VCaP (cell line): ENCODE results near the gene FGFRL1.
"Not testable (repeated sequence)": the region's sequence is repeated elsewhere in the genome, so short reads cannot be mapped to it uniquely, and the experiment has no call there.

Experiments
- H3K27ac ChIP-seq: fragments of 450-650 bp; 2 replicates; pipeline ENCODE4 v1.5.1; 2017
- TF ChIP-seq, protein P1 (sequence below): fragments of 450-650 bp; conservative IDR thresholded peaks from 2 replicates; pipeline ENCODE4 v1.5.1; 2017; ENCODE audit warnings: mild to moderate bottlenecking, moderate library complexity

The FGFRL1 gene

DNA sequence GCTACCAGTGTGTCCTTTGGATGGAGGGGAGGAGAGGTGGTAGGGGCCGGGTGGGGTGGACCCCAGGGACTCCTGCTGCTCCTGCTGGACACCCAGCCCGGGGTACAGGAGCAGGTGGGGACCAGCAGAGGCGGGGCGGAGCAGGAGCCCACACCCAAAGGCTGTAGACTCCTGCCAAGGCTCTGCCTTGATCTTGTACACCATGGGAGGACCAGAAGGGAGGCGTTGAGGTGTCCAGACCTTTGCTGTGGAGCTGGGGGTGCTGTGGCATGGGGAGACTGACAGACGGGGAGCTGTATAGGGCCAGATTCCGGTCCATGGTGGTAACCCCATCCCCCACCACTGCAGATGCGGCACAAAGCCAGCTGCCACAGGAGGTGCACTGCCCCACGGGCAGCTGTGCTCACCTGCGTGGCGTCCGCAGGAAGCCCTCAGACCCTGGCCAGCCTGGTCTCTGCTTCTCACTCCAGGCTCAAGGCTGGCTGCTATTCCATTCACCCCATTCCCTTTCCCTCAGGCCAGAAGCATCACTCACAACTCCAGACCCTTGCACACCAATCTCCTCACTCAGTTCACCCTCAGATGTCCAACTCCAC, 13.2 kb upstream of the FGFRL1 start:
- TF ChIP-seq, protein P1, sequence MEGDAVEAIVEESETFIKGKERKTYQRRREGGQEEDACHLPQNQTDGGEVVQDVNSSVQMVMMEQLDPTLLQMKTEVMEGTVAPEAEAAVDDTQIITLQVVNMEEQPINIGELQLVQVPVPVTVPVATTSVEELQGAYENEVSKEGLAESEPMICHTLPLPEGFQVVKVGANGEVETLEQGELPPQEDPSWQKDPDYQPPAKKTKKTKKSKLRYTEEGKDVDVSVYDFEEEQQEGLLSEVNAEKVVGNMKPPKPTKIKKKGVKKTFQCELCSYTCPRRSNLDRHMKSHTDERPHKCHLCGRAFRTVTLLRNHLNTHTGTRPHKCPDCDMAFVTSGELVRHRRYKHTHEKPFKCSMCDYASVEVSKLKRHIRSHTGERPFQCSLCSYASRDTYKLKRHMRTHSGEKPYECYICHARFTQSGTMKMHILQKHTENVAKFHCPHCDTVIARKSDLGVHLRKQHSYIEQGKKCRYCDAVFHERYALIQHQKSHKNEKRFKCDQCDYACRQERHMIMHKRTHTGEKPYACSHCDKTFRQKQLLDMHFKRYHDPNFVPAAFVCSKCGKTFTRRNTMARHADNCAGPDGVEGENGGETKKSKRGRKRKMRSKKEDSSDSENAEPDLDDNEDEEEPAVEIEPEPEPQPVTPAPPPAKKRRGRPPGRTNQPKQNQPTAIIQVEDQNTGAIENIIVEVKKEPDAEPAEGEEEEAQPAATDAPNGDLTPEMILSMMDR, result no peak
- peak overlapping the region; percentile 58; the same call in 1 of the 2 replicates for H3K27ac ChIP-seq

DNA sequence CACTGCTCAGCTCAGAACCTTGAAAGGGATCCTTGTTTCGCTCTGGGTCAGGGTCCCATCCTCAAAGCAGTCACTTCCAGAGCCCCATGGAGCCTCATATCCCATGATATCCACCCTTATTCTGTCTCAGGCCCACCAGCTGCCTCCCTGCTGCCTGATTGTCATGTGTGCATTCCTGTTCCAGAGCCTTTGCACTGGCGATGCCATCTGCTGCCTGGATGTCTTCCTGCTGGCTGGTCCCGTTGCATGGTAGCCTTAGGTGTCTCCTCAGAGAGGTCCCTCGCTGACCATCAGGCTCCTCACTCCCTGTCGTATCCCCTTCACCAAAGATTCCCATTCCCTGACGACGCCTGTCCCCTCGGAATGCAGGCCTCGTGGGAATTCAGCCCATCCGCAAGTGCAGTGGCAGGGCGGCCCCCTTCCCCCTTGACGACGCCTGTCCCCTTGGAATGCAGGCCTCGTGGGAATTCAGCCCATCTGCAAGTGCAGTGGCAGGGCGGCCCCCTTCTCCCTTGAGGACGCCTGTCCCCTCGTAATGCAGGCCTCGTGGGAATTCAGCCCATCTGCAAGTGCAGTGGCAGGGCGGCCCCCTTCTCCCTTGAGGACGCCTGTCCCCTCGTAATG, 12.1 kb upstream of the FGFRL1 start:
- H3K27ac ChIP-seq, result not testable (repeated sequence)

DNA sequence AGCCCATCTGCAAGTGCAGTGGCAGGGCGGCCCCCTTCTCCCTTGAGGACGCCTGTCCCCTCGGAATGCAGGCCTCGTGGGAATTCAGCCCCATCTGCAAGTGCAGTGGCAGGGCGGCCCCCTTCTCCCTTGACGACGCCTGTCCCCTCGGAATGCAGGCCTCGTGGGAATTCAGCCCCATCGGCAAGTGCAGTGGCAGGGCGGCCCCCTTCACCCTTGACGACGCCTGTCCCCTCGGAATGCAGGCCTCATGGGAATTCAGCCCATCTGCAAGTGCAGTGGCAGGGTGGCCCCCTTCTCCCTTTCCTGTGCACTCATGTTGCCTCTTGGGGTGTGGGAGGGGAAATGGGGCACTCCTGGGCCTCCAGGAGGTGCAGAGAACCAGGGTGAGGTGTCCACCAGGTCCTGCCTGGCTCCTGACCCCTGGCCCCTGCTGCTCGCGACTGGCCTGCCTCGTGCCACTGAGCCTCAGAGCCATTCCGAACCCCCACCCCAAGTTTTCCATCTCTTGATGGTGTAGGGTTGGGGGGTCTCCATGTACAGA, 11.5 kb upstream of the FGFRL1 start:
- no peak overlapping the region for H3K27ac ChIP-seq
- TF ChIP-seq, protein P1, result no peak

DNA sequence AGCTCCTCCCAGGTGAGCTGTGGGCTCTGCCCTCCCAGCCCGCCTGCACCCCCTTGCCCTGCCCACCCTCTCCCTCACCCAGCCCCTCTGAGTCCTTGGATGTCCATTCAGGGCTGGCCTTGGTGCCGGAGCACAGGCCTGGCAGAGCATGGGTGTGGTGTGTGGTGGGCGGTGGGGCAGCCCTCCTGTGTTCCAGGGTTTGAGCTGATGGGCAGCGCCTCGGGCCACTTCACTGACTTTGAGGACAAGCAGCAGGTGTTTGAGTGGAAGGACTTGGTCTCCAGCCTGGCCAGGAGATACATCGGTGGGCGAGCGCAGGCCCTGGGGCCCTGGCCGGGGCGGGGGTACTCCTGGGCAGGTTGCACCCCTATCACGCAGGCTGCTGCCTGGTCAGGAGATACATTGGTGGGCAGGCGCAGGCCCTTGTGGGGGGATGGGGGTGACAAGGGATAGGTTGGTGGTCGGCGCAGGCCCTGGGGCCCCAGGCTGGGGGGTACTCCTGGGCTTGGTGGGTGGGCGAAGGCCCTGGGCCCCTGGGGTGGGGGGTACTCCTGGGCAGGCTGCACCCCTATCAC, 10.7 kb upstream of the FGFRL1 start:
- TF ChIP-seq, protein P1, result no peak
- no peak overlapping the region for H3K27ac ChIP-seq

DNA sequence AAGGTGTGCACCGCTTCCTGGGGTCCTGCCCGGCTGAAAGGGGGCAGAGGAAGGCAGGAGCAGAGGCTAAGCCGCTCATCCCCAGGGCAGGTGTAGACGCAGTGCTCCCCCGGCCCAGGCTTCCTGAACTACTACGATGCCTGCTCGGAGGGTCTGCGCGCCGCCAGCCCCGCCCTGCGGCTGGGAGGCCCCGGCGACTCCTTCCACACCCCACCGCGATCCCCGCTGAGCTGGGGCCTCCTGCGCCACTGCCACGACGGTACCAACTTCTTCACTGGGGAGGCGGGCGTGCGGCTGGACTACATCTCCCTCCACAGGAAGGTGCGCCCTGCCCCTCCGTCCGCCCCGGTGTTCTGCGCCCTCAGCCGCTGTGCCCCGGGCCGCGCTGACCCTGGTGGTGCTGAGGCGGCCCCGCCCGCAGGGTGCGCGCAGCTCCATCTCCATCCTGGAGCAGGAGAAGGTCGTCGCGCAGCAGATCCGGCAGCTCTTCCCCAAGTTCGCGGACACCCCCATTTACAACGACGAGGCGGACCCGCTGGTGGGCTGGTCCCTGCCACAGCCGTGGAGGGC, 9.8 kb upstream of the FGFRL1 start:
- TF ChIP-seq, protein P1, result no peak

DNA sequence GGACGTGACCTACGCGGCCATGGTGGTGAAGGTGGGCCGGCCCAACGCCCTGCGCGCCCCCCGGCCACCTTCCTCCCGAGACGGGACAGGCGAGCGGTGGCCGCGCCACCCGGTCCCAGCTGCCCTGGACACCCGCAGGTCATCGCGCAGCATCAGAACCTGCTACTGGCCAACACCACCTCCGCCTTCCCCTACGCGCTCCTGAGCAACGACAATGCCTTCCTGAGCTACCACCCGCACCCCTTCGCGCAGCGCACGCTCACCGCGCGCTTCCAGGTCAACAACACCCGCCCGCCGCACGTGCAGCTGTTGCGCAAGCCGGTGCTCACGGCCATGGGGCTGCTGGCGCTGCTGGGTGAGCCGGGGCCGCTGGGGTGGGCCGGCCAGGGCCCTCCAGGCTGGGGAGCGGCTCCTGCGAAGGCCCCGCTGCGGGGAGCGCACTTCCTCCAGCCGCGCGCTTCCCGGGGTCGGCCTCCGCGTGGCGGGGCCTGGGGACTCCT, 9.2 kb upstream of the FGFRL1 start:
- no peak overlapping the region for H3K27ac ChIP-seq
- TF ChIP-seq, protein P1, result no peak

More for the DNA sequence above, 9.8 kb upstream of the FGFRL1 start:
- H3K27ac ChIP-seq, result no peak overlapping the region

DNA sequence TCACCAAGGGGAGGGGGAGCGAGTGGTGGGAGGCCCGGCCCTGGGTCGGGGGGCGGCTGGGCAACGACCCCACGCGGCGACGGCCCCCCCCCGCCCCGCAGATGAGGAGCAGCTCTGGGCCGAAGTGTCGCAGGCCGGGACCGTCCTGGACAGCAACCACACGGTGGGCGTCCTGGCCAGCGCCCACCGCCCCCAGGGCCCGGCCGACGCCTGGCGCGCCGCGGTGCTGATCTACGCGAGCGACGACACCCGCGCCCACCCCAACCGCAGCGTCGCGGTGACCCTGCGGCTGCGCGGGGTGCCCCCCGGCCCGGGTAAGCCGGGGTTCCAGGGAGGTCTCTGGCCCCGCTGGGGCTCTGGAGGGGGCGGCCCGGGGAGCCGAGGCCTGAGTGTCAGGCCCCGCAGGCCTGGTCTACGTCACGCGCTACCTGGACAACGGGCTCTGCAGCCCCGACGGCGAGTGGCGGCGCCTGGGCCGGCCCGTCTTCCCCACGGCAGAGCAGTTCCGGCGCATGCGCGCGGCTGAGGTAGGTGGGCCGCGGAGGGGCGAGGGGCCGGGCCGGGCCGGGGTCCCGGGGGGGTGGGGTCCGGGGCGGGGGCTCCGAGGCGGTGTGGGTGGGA, 8.7 kb upstream of the FGFRL1 start:
- TF ChIP-seq, protein P1, result no peak
- H3K27ac ChIP-seq, result no peak overlapping the region
